DOHH2 (cell line): ENCODE data around the gene ENTPD3.

Source experiments
- H3F3A ChIP-seq: fragments of 200-600 bp; sonication (generic), shearing (Covaris generic); 2 replicates; pipeline ENCODE4 v1.6.0; 2016; ENCODE audit warnings: antibody characterized with exemption, mild to moderate bottlenecking; ENCODE audit not compliant: control insufficient read depth, insufficient read depth
- H3K27ac ChIP-seq: fragments of 200-600 bp; sonication (generic); 2 replicates; pipeline ENCODE4 v1.5.1; 2014; ENCODE audit warnings: low read depth, mild to moderate bottlenecking, low read length, moderate library complexity
- H3K27me3 ChIP-seq: fragments of 200-600 bp; sonication (generic); 2 replicates; pipeline ENCODE4 v1.6.1; 2014; ENCODE audit warnings: mild to moderate bottlenecking, low read length, mixed read lengths; ENCODE audit not compliant: control insufficient read depth
- H3K36me3 ChIP-seq: fragments of 200-600 bp; sonication (generic); 2 replicates; pipeline ENCODE4 v1.6.1; 2014; ENCODE audit warnings: mild to moderate bottlenecking, low read length, moderate library complexity, mixed read lengths; ENCODE audit not compliant: control insufficient read depth
- H3K4me1 ChIP-seq: fragments of 200-600 bp; sonication (generic); 2 replicates; pipeline ENCODE4 v1.6.1; 2014; ENCODE audit warnings: mild to moderate bottlenecking, low read length, mixed read lengths; ENCODE audit not compliant: control insufficient read depth
- H3K4me2 ChIP-seq: fragments of 200-600 bp; sonication (generic); 2 replicates; pipeline ENCODE4 v1.6.0; 2014; ENCODE audit warnings: mild to moderate bottlenecking, low read length, moderate library complexity
- H3K4me3 ChIP-seq: fragments of 200-600 bp; sonication (generic); 2 replicates; pipeline ENCODE4 v1.5.1; 2014; ENCODE audit warnings: mild to moderate bottlenecking, low read length, mixed read lengths
- H3K79me2 ChIP-seq: fragments of 200-600 bp; sonication (generic); 2 replicates; pipeline ENCODE4 v1.6.1; 2014; ENCODE audit warnings: mild to moderate bottlenecking, low read length, mixed read lengths; ENCODE audit not compliant: control insufficient read depth
- H3K9me2 ChIP-seq: fragments of 200-600 bp; sonication (generic); replicated peaks from 2 replicates; pipeline ENCODE4 v1.6.1; 2014; ENCODE audit warnings: mild to moderate bottlenecking, low read length, mixed read lengths; ENCODE audit not compliant: control insufficient read depth
- H3K9me3 ChIP-seq: fragments of 200-600 bp; sonication (generic); 2 replicates; pipeline ENCODE4 v1.6.1; 2014; ENCODE audit warnings: antibody characterized with exemption, low read length, mixed read lengths; ENCODE audit not compliant: control insufficient read depth, insufficient read depth
- H4K20me1 ChIP-seq: fragments of 200-600 bp; sonication (generic); 2 replicates; pipeline ENCODE4 v1.6.0; 2014; ENCODE audit warnings: low read depth, mild to moderate bottlenecking, antibody characterized with exemption, low read length, moderate library complexity; ENCODE audit not compliant: control insufficient read depth, insufficient read depth
- CTCF ChIP-seq: fragments of 200-600 bp; sonication (generic); IDR thresholded peaks from one replicate; pipeline ENCODE4 v1.5.1; 2014; ENCODE audit warnings: antibody characterized with exemption, mild to moderate bottlenecking, low read depth, low read length; ENCODE audit not compliant: poor library complexity, severe bottlenecking
- EZH2phosphoT487 ChIP-seq: fragments of 200-600 bp; sonication (generic); IDR thresholded peaks from 2 replicates; pipeline ENCODE4 v1.6.1; 2017; ENCODE audit warnings: borderline replicate concordance, mild to moderate bottlenecking, antibody characterized with exemption, low read length, moderate library complexity, mixed read lengths

Gene ENTPD3

DNA sequence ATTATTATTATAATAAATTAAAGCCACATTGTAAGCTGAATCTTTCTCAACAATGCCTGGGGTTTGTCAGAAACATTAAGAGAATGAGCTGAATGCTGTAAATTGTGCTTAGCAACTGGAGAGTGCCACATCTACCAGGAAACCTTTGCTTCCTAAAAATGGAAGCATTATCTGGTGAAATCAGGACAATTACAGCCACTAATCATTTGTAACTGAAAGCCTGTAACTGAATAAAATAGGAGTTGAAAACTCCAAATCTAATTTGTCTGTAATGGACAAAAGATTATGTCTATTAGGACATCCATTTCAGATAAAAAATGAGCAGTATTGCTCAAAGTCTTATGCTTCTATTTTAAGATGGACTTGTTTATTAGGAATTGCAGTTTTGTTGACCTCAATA lies 45.3 kb upstream of the ENTPD3 start:
- no peaks in the 10 kb centered on the region for H3K9me2 ChIP-seq
- H3K4me3 ChIP-seq: no peak overlapping the region
- H3F3A ChIP-seq: no peaks in the 10 kb centered on the region
- peaks cover 6% of the 10 kb centered on the region; the same call in 1 of the 2 replicates for H3K27me3 ChIP-seq
- H3K4me2 ChIP-seq: no peak overlapping the region
- no peaks in the 10 kb centered on the region for H3K36me3 ChIP-seq
- H3K27ac ChIP-seq: no peak overlapping the region
- no peak for TF ChIP-seq CTCF
- TF ChIP-seq EZH2phosphoT487: no peak
- no peaks in the 10 kb centered on the region for H4K20me1 ChIP-seq
- no peaks in the 10 kb centered on the region for H3K4me1 ChIP-seq
- H3K79me2 ChIP-seq: no peaks in the 10 kb centered on the region
- no peaks in the 10 kb centered on the region for H3K9me3 ChIP-seq

GRCh38 chr3:40350529-40350928 lies 36.5 kb upstream of the ENTPD3 start:
- H3K4me2 ChIP-seq: no peak overlapping the region
- no peaks in the 10 kb centered on the region for H3F3A ChIP-seq
- no peaks in the 10 kb centered on the region for H3K27me3 ChIP-seq
- H3K9me3 ChIP-seq: no peaks in the 10 kb centered on the region; the same call in 1 of the 2 replicates
- H3K4me1 ChIP-seq: no peaks in the 10 kb centered on the region
- TF ChIP-seq EZH2phosphoT487: no peak
- no peak for TF ChIP-seq CTCF
- H3K36me3 ChIP-seq: no peaks in the 10 kb centered on the region
- no peak overlapping the region for H3K4me3 ChIP-seq
- no peaks in the 10 kb centered on the region for H4K20me1 ChIP-seq
- no peaks in the 10 kb centered on the region for H3K9me2 ChIP-seq
- H3K79me2 ChIP-seq: no peaks in the 10 kb centered on the region
- H3K27ac ChIP-seq: no peak overlapping the region

DNA sequence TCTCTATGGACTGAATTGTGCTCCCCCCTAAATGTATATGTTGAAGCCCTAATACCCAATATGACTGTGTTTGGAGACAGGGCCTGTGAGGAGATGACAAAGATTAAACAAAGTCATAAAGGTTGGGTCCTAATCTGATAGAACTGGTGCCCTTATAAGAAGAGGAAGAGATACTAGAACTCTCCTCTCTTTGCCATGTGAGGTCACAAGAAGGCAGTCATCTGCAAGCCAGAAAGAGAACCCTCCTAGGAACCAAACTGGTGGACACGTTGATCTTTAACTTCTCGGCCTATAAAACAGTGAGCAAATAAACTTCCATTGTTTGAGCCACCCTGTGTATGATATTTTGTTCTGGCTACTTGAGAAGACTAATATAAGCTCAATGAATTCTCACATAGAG lies 31.6 kb upstream of the ENTPD3 start:
- Histone ChIP-seq H3K79me2 (no peaks in the 10 kb centered on the region), H3K4me3 (no peak overlapping the region), H3K36me3 (no peaks in the 10 kb centered on the region), H3K4me2 (no peak overlapping the region), H4K20me1 (no peaks in the 10 kb centered on the region), H3K9me3 (no peaks in the 10 kb centered on the region), H3F3A (no peaks in the 10 kb centered on the region), H3K4me1 (no peaks in the 10 kb centered on the region), H3K9me2 (no peaks in the 10 kb centered on the region), H3K27ac (no peak overlapping the region), H3K27me3 (no peaks in the 10 kb centered on the region)
- TF ChIP-seq CTCF: no peak
- TF ChIP-seq EZH2phosphoT487: no peak

DNA sequence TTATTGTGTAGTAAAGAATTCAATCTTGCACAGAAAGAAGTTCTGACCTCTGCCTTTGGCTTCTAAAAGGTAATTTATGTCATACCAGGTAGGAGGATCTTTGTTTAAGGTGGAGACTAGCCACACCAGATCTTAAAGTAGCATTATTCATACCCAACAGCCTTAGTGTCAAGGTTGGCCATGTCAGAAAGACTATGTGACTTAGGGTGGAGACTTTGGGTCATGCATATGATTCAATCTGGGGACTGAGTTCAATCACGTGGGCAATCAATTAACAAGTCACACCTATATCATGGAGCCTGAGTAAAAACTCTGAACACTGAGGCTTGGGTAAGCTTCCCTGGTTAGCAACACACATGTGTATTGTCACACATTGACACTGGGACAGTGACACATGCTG lies 28.5 kb upstream of the ENTPD3 start:
- Histone ChIP-seq H3K79me2 (no peaks in the 10 kb centered on the region), H3K36me3 (no peaks in the 10 kb centered on the region), H3K4me2 (no peak overlapping the region), H3K4me1 (no peaks in the 10 kb centered on the region), H3F3A (no peaks in the 10 kb centered on the region), H3K9me3 (no peaks in the 10 kb centered on the region), H3K9me2 (no peaks in the 10 kb centered on the region), H3K27ac (no peak overlapping the region), H3K27me3 (no peaks in the 10 kb centered on the region), H3K4me3 (no peak overlapping the region), H4K20me1 (no peaks in the 10 kb centered on the region)
- no peak for TF ChIP-seq CTCF
- no peak for TF ChIP-seq EZH2phosphoT487
